Measurements from ENCODE around the gene NABP1.

DNA sequence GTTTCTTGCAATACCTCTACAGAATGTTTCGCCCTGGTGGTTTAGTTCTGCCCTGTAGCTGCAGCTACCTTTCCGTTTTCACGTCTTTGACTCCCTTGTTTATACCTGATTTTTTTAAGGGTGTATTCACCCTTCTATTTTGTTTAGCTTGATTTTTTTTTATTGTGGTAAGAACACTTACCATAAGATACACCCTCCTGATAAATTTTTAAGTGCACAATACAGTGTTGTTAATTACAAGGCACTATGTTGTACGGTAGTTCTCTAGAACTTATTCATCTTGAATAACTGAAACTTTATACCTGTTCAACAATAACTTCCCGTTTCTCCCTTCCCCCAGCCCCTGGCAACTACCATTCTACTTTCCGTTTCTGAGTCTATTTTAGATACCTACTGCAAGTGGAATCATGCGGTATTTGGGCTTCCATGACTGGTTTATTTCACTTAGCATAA, 48.9 kb upstream of the NABP1 start:
- TF ChIP-seq NFIC (IDR thresholded peaks at IDR 0.05) (no peak), EP300 (IDR thresholded peaks at IDR 0.05; ENCODE audit: borderline replicate concordance) (no peak), TAF1 (IDR thresholded peaks at IDR 0.05; ENCODE audit: low read depth) (no peak), MAX (IDR thresholded peaks at IDR 0.05) (no peak), RAD21 (IDR thresholded peaks at IDR 0.05; ENCODE audit: low read depth) (no peak), TCF12 (IDR thresholded peaks at IDR 0.05; ENCODE audit: low read depth) (no peak), YY1 (IDR thresholded peaks at IDR 0.05; ENCODE audit: low read depth) (no peak), CEBPB (IDR thresholded peaks at IDR 0.05) (no peak), CREB1 (IDR thresholded peaks at IDR 0.05; ENCODE audit: low read depth) (no peak), FOXM1 (IDR thresholded peaks at IDR 0.05; ENCODE audit: borderline replicate concordance, low read depth) (no peak), REST (IDR thresholded peaks at IDR 0.05; ENCODE audit: low read depth) (no peak)

Data from Ishikawa (cell line).